Suppressor macrophage treated with lipopolysaccharide for 4 hours (primary cell): ENCODE measurements around the gene NRG2.

Source experiments
- DNase-seq: peaks from one replicate; pipeline ENCODE4 v3.0.0-alpha.2; 2020

NRG2 gene

GRCh38 chr5:139872851-139873794 lies 170.0 kb downstream of the NRG2 start:
- DNase-seq: no peak

DNA sequence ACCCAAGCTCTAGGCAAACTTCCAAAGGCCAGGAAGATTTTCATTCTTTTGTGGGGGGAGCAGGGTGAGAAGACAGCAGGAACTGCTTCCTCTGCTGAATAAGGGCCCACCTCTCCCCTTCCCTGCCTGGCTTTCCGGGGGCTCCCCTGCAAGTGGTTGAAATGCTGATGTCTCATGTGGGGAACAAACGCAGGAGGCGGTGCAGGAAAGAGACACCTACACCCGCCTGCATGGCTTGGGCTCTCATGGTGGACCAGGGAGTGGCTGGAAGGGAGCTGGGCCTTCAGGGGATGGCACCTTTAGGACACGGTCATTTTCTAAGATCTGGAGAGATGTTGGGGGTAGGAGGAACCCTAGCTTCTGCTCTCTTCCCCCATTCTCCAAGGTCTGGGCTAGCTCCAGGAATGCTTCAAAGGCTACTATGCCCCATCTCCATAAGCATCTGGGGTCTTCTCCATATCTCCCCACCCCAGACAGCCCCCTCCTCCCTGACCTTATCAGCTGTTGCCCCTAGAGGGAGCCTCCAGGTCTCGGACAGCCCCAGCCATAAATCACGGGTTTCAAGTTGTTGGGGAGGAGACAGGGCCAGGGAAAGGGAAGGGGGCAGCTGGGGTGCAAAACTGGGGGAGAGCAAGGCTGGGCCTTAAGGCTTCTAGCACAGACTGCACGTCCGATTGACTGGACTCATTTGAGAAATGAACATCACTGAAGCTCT lies 170.9 kb downstream of the NRG2 start:
- no peak for DNase-seq

- DNase-seq: no peak
Observed at GRCh38 chr5:139871614-139872013, 171.5 kb downstream of the NRG2 start.

DNA sequence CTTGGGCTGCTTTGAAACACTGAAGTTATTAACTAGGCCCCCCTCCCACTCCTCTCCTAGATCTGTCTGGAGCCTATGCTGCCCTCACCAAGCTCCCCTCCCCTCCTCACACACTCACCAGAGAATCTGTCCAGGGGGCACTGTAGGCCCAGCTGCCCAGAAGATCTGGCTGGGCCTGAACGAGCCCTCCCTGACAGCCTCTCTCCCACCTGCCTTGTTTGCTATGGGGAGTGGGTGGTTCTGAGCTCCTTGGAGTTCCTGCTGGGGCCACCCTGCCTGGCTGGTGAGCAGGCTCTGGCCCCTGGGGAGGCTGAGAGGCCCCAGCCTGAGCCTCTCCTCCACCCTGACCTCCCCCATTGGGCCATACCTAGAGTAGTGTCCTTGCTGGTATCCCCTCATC lies 172.4 kb downstream of the NRG2 start:
- DNase-seq: no peak

- DNase-seq: no peak
Observed at GRCh38 chr5:139869042-139869790, 173.9 kb downstream of the NRG2 start.

DNA sequence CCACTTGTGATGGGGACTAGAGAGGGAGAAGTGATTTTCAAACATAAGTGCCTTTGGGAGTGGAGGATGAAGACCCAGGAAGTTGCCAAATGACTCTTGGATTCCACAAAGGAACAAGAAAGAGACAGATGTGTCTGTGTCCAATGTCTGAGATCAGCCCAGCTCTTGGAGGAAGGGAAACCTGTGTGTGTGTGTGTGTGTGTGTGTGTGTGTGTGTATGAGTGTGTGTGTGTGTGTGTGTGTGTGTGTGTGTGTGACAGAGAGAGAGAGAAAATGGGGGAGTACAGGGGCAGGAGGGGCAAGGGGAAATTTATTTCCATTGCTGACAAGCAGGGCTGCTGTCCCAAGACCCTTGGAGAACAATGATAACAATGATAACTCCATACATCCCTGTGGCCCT lies 175.5 kb downstream of the NRG2 start:
- DNase-seq: no peak

- DNase-seq: no peak
Observed at GRCh38 chr5:139867109-139867508, 176.0 kb downstream of the NRG2 start.

- DNase-seq: no peak
Observed at GRCh38 chr5:139864716-139865483, 178.2 kb downstream of the NRG2 start.

DNA sequence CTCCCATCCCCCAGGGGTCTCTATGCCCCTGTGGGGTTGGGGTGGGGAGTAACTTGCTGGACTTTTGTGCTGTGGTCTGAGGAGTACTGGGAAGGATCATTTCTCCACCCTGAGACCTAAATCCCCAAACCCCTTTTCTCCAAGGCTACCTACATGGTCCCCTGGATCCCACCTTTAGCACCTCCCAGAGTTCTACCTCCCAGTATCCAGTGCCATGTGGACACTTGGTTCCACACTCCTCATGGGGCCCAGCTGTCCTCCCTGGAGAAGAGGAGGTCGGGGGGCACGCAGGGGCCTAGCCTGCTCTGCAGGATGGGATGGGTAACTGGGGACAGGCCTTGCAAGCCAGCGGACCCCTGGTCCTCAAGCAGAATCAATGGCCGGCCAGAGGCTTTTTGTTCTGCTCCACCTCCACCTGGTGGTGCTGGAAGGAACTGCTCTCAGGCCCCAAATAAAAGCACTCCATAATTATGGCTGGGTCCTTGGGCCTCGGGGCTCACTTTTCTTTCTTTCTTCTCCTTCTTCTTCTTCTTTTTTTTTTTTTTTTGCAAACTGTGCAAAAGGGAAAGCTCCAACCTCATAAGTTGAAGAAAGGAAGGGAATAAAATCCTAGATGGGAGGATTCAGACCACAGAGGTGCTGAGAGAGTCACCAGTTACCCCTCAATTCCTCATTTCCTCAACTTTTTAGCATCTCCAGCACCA lies 179.1 kb downstream of the NRG2 start:
- DNase-seq: peak; percentile 63

DNA sequence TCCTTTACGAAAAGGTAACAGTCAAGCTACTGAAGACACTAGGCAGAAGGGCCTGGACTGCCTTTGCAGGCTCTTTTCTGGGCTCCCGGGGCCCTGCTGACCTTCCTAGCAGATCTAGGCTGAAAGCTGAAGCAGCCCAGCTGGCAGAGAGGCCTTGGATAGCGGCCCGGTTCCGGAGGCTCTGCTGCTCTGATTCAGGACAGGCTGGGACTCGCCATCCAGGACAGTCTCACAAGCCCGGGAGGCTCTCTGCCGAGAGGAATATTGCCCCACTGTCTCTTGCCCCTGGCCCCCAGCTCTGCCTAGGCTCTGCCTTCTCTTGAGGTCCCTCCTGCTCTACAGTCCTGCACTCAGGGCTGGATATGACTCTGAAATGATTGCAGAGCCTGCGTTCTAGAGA lies 179.7 kb downstream of the NRG2 start:
- DNase-seq: no peak

DNA sequence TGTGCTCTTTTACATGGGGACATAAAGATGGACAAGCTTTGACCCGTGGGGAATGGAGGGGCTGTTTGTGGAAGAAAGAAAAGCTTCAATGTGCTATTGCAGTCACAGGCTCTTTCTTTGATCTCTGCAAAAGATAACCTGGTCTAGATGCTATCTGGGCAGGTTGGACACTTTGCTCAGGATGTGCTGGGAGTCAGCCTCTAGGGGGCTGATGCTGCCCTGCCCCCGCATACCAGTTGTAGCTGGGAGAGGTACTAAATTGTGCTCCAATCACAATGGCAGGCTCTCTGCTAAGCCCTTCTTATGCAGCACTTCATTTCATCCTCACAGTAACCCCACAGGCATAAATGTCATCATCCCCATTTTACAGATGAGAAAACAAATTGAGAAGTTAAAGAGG lies 180.3 kb downstream of the NRG2 start:
- DNase-seq: no peak

DNA sequence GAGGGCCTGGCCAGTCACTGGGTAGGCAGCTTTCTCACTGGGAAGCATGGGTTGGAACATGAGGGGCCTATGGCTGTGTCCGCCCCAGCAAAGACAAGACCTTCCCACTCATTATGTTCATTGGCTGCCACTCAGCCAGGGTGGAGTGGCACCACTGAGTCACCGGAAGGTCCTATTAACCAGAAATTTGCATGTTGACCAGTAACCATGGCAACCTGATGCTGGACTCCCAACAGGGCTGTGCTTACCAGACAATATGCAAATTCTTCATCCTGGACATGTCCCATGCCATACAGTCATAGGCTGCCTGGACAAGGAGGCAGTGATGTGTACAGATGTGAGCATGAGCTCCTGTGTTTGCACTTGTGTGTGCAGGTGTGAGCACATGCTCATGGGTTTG lies 180.8 kb downstream of the NRG2 start:
- peak; percentile 33 for DNase-seq

- DNase-seq: no peak
Observed at GRCh38 chr5:139861889-139862207, 181.3 kb downstream of the NRG2 start.

GRCh38 chr5:139861021-139861888 lies 181.8 kb downstream of the NRG2 start:
- DNase-seq: no peak

GRCh38 chr5:139859013-139859412 lies 184.1 kb downstream of the NRG2 start:
- DNase-seq: no peak

DNA sequence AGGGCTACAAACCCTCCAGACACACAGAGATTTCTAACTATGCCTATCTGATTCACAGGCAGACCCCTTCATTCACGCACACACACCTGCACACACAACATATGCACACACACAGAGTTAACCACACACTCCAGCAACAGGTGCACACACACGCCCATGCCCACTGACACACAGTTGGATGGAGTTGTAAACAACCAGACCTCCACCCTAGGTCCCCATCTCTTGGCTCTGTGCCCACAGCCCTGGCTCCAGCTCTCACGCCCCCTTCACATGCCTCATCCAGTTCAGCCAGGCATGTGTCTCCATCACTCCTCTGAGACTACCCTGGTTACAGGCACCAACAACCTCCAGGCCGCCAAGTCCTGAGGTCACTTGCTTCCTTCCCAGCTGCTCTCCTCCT lies 186.4 kb downstream of the NRG2 start:
- DNase-seq: no peak

- no peak for DNase-seq
Observed at GRCh38 chr5:139855946-139856540, 187.1 kb downstream of the NRG2 start.

- no peak for DNase-seq
Observed at GRCh38 chr5:139855451-139855850, 187.6 kb downstream of the NRG2 start.

GRCh38 chr5:139854953-139855352 lies 188.1 kb downstream of the NRG2 start:
- no peak for DNase-seq

- no peak for DNase-seq
Observed at GRCh38 chr5:139854029-139854605, 189.0 kb downstream of the NRG2 start.
